Vagina (tissue), 2 donors: Measurements from ENCODE around the gene C15orf39.

Source experiments
- POLR2A ChIP-seq, 2 donors: fragments of 450-650 bp; IDR thresholded peaks; one replicate each; pipeline ENCODE4 v1.6.1; 2017; ENCODE audit warnings: antibody characterized with exemption in 2 of 2, mild to moderate bottlenecking in 2 of 2, moderate library complexity in 2 of 2
- POLR2AphosphoS5 ChIP-seq, 2 donors: sonication (generic); formaldehyde crosslinking; IDR thresholded peaks; one replicate each; pipeline ENCODE4 v1.9.0; 2017; ENCODE audit warnings: antibody characterized with exemption in 2 of 2, mild to moderate bottlenecking in 2 of 2, low read depth in 1 of 2; ENCODE audit not compliant: insufficient read depth in 1 of 2
- TF ChIP-seq, protein P1 (sequence below), 3 experiments: fragments of 450-650 bp in 2 of 3; fragments of 200-600 bp in 1 of 3; sonication (generic) in 1 of 3; IDR thresholded peaks; one replicate each; pipeline ENCODE4 v1.5.1; 2017 to 2019; ENCODE audit warnings: antibody characterized with exemption in 3 of 3, mild to moderate bottlenecking in 2 of 3, moderate library complexity in 2 of 3

DNA sequence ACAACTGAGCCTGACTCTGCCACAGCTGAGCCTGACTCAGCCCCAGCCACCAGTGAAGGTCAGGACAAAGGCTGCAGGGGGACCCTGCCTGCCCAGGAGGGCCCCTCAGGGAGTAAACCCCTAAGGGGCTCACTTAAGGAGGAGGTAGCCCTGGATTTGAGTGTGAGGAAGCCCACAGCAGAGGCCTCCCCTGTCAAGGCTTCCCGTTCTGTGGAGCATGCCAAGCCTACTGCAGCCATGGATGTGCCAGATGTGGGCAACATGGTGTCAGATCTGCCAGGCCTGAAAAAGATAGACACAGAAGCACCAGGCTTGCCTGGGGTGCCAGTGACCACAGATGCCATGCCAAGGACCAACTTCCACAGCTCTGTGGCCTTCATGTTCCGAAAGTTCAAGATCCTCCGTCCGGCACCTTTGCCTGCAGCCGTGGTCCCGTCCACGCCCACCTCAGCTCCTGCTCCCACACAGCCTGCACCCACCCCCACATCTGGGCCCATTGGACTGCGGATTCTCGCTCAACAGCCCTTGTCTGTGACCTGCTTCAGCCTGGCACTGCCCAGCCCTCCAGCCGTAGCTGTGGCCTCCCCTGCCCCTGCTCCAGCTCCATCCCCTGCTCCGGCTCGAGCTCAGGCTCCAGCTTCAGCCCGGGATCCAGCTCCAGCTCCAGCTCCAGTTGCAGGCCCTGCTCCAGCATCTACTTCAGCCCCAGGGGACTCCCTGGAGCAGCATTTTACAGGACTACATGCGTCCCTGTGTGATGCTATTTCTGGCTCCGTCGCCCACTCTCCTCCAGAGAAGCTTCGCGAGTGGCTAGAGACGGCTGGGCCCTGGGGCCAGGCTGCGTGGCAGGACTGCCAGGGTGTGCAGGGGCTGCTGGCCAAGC, 6.2 kb downstream of the C15orf39 start:
- TF ChIP-seq, protein P1, sequence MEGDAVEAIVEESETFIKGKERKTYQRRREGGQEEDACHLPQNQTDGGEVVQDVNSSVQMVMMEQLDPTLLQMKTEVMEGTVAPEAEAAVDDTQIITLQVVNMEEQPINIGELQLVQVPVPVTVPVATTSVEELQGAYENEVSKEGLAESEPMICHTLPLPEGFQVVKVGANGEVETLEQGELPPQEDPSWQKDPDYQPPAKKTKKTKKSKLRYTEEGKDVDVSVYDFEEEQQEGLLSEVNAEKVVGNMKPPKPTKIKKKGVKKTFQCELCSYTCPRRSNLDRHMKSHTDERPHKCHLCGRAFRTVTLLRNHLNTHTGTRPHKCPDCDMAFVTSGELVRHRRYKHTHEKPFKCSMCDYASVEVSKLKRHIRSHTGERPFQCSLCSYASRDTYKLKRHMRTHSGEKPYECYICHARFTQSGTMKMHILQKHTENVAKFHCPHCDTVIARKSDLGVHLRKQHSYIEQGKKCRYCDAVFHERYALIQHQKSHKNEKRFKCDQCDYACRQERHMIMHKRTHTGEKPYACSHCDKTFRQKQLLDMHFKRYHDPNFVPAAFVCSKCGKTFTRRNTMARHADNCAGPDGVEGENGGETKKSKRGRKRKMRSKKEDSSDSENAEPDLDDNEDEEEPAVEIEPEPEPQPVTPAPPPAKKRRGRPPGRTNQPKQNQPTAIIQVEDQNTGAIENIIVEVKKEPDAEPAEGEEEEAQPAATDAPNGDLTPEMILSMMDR (IDR thresholded peaks at IDR 0.05): no peak
- TF ChIP-seq POLR2A (IDR thresholded peaks at IDR 0.05) (no peak), POLR2AphosphoS5 (IDR thresholded peaks at IDR 0.05; ENCODE audit: insufficient read depth in 1 of 2, low read depth in 1 of 2) (no peak)
